Activated CD8-positive, alpha-beta memory T cell treated with anti-CD3 and anti-CD28 coated beads, Interleukin-2, amount 50 U/mL, for 1 hour (primary cell): ENCODE measurements around the gene ALDH3B2.
"Not testable (repeated sequence)": the region's sequence is repeated elsewhere in the genome, so short reads cannot be mapped to it uniquely, and the experiment has no call there.

ENCODE experiments used
- DNase-seq: peaks from one replicate; pipeline ENCODE4 v3.0.0-alpha.2; 2020; ENCODE audit errors: extremely low read depth

ALDH3B2 gene

GRCh38 chr11:67662142-67662834 lies 12.1 kb downstream of the ALDH3B2 start:
- DNase-seq, result no peak

- not testable (repeated sequence) for DNase-seq
Measured at GRCh38 chr11:67660752-67661151, 13.7 kb downstream of the ALDH3B2 start.

GRCh38 chr11:67659651-67660165 lies 14.7 kb downstream of the ALDH3B2 start:
- not testable (repeated sequence) for DNase-seq

GRCh38 chr11:67657300-67657699 lies 17.1 kb downstream of the ALDH3B2 start:
- no peak for DNase-seq

- no peak for DNase-seq
Measured at GRCh38 chr11:67656278-67656922, 18.0 kb downstream of the ALDH3B2 start.

- no peak for DNase-seq
Measured at GRCh38 chr11:67654225-67654624, 20.2 kb downstream of the ALDH3B2 start.

GRCh38 chr11:67652965-67653845 lies 21.2 kb downstream of the ALDH3B2 start:
- no peak for DNase-seq

- DNase-seq, result no peak
Measured at GRCh38 chr11:67651976-67652781, 22.2 kb downstream of the ALDH3B2 start.

- no peak for DNase-seq
Measured at GRCh38 chr11:67649634-67650510, 24.6 kb downstream of the ALDH3B2 start.

GRCh38 chr11:67648796-67649613 lies 25.4 kb downstream of the ALDH3B2 start:
- DNase-seq, result no peak

- DNase-seq, result no peak
Measured at GRCh38 chr11:67648140-67648795, 26.2 kb downstream of the ALDH3B2 start.

- DNase-seq, result no peak
Measured at GRCh38 chr11:67647471-67647870, 27.0 kb downstream of the ALDH3B2 start.

GRCh38 chr11:67646535-67647336 lies 27.7 kb downstream of the ALDH3B2 start:
- no peak for DNase-seq

GRCh38 chr11:67645521-67646461 lies 28.6 kb downstream of the ALDH3B2 start:
- DNase-seq, result no peak

- DNase-seq, result no peak
Measured at GRCh38 chr11:67644472-67645418, 29.7 kb downstream of the ALDH3B2 start.

- no peak for DNase-seq
Measured at GRCh38 chr11:67644042-67644441, 30.4 kb downstream of the ALDH3B2 start.
